Measurements from ENCODE around the gene EPHA4.

EPHA4 gene

DNA sequence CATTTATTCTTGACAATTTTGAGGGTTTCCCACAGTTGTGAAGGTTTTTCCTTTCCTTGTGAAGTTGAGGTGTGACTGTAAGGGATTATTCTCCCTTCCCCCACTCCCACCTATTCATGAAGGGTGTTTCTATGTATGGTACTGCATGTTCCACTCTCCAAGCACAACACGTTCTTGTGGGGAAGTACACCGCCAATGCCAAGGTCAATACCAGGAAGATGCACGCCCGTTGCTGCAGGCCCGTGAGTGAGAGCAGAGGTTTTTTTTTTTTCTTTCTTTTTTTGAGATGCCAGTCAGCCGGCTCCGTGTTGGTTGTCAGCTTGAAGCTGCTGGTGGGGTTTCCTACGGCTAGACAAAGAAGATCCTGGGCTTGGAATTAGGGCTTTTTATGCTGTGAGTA is 38.6 kb upstream of the EPHA4 start:
- TF ChIP-seq CTCF (IDR thresholded peaks at IDR 0.05; ENCODE audit: low read length) = no peak
- no peak for TF ChIP-seq EZH2phosphoT487 (IDR thresholded peaks at IDR 0.05; ENCODE audit: low read length)
- no peak for TF ChIP-seq EZH2 (optimal IDR thresholded peaks at IDR 0.05; ENCODE audit: low read depth, low read length)
- Histone ChIP-seq H3K4me3 (ENCODE audit: low read length) (no peak overlapping the region), H4K20me1 (ENCODE audit: insufficient read depth, low read length) (no peaks in the 10 kb centered on the region), H3K36me3 (replicated peaks; ENCODE audit: insufficient read depth, low read length) (no peaks in the 10 kb centered on the region), H3K27ac (ENCODE audit: low read length) (no peak overlapping the region), H3K4me1 (ENCODE audit: low read length) (no peaks in the 10 kb centered on the region), H2AFZ (ENCODE audit: low read length) (no peak overlapping the region), H3K4me2 (ENCODE audit: low read depth, low read length) (no peak overlapping the region), H3K9ac (ENCODE audit: low read length) (no peak overlapping the region), H3F3A (ENCODE audit: insufficient read depth, low read length) (no peaks in the 10 kb centered on the region), H3K27me3 (replicated peaks; ENCODE audit: insufficient read depth, low read length) (no peaks in the 10 kb centered on the region), H3K79me2 (ENCODE audit: low read length) (no peaks in the 10 kb centered on the region), H3K9me2 (replicated peaks; ENCODE audit: insufficient read depth, low read length) (no peaks in the 10 kb centered on the region), H3K9me3 (replicated peaks; ENCODE audit: insufficient read depth, low read length) (no peaks in the 10 kb centered on the region)
- no peak for DNase-seq

DNA sequence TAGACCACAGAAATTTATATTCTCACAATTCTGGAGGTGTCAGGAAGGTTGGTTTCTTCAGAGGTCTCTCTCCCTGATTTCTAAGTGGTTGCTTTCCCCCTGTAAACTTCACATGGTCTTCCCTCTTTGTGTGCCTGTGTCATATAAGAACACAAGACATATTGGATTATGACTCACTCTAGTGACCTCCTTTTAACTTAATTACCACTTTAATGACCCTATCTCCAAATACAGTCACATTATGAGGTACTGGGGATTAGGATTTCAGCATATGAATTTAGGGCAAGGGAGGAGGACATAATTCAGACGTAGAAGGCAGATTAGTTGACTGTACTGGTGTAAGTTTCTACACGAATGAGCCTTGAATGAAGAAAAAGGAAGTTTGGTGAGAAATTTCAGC is 38.2 kb upstream of the EPHA4 start:
- H3K4me3 ChIP-seq (ENCODE audit: low read length) = no peak overlapping the region
- H3K4me2 ChIP-seq (ENCODE audit: low read depth, low read length) = no peak overlapping the region
- no peak overlapping the region for H3K27ac ChIP-seq (ENCODE audit: low read length)
- no peak for DNase-seq
- H3K36me3 ChIP-seq (replicated peaks; ENCODE audit: insufficient read depth, low read length) = no peaks in the 10 kb centered on the region
- no peaks in the 10 kb centered on the region for H3K27me3 ChIP-seq (replicated peaks; ENCODE audit: insufficient read depth, low read length)
- TF ChIP-seq EZH2phosphoT487 (IDR thresholded peaks at IDR 0.05; ENCODE audit: low read length) (no peak), EZH2 (optimal IDR thresholded peaks at IDR 0.05; ENCODE audit: low read depth, low read length) (no peak), CTCF (IDR thresholded peaks at IDR 0.05; ENCODE audit: low read length) (no peak)
- no peaks in the 10 kb centered on the region for H3K9me2 ChIP-seq (replicated peaks; ENCODE audit: insufficient read depth, low read length)
- no peak overlapping the region for H2AFZ ChIP-seq (ENCODE audit: low read length)
- no peaks in the 10 kb centered on the region for H3K4me1 ChIP-seq (ENCODE audit: low read length)
- no peaks in the 10 kb centered on the region for H3F3A ChIP-seq (ENCODE audit: insufficient read depth, low read length)
- H4K20me1 ChIP-seq (ENCODE audit: insufficient read depth, low read length) = no peaks in the 10 kb centered on the region
- H3K79me2 ChIP-seq (ENCODE audit: low read length) = no peaks in the 10 kb centered on the region
- H3K9ac ChIP-seq (ENCODE audit: low read length) = no peak overlapping the region
- no peaks in the 10 kb centered on the region for H3K9me3 ChIP-seq (replicated peaks; ENCODE audit: insufficient read depth, low read length)

GRCh38 chr2:221608442-221608841 is 36.3 kb upstream of the EPHA4 start:
- no peaks in the 10 kb centered on the region for H3K36me3 ChIP-seq (replicated peaks; ENCODE audit: insufficient read depth, low read length)
- H2AFZ ChIP-seq (ENCODE audit: low read length) = no peak overlapping the region
- H3K9me3 ChIP-seq (replicated peaks; ENCODE audit: insufficient read depth, low read length) = no peaks in the 10 kb centered on the region
- H3K79me2 ChIP-seq (ENCODE audit: low read length) = no peaks in the 10 kb centered on the region
- H3K4me2 ChIP-seq (ENCODE audit: low read depth, low read length) = no peak overlapping the region
- H3F3A ChIP-seq (ENCODE audit: insufficient read depth, low read length) = no peaks in the 10 kb centered on the region
- H3K9me2 ChIP-seq (replicated peaks; ENCODE audit: insufficient read depth, low read length) = no peaks in the 10 kb centered on the region
- no peaks in the 10 kb centered on the region for H3K4me1 ChIP-seq (ENCODE audit: low read length)
- H3K27me3 ChIP-seq (replicated peaks; ENCODE audit: insufficient read depth, low read length) = no peaks in the 10 kb centered on the region
- no peak for DNase-seq
- TF ChIP-seq EZH2 (optimal IDR thresholded peaks at IDR 0.05; ENCODE audit: low read depth, low read length) (no peak), EZH2phosphoT487 (IDR thresholded peaks at IDR 0.05; ENCODE audit: low read length) (no peak), CTCF (IDR thresholded peaks at IDR 0.05; ENCODE audit: low read length) (no peak)
- H3K9ac ChIP-seq (ENCODE audit: low read length) = no peak overlapping the region
- H3K4me3 ChIP-seq (ENCODE audit: low read length) = no peak overlapping the region
- H4K20me1 ChIP-seq (ENCODE audit: insufficient read depth, low read length) = no peaks in the 10 kb centered on the region
- H3K27ac ChIP-seq (ENCODE audit: low read length) = no peak overlapping the region
